HG02798 (cell line): ENCODE data around the gene CGB8.
"Not testable (repeated sequence)": the region's sequence is repeated elsewhere in the genome, so short reads cannot be mapped to it uniquely, and the experiment has no call there.

ENCODE experiments used
- ATAC-seq: cut with Tn5 transposase; IDR thresholded peaks from one replicate; pipeline ENCODE4 v1.9.1; 2021; ENCODE audit warnings: mild to moderate bottlenecking; ENCODE audit not compliant: unreplicated experiment, poor library complexity

The CGB8 gene

DNA sequence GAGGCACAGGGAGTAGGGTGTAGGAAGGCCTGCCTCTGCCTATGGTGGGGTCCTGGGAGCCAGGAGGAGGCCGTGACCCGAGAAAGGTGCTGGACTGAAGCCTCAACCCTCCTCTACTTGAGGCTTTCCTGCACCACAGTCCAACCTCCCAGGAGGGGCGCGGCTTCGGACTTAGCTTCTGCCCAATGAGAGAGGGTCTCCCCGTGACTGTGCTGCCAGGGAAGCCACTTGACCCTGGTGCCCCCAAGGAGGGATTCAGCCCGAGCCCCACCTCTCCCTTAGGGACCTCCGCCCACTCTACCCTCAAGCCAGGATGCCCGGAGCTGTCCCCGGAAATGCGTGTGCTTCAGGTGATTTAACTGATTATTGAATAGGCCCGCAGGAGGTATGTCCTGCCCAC lies at the start of gene CGB8:
TSS of gene CGB8 (minus strand) at position 101 of the 400 bp plus-strand sequence. CDS start 372 bp downstream, outside the sequence.
- ATAC-seq, result not testable (repeated sequence)

- ATAC-seq, result no peak
Observed at GRCh38 chr19:49097453-49098288, 48.8 kb upstream of the CGB8 start.

DNA sequence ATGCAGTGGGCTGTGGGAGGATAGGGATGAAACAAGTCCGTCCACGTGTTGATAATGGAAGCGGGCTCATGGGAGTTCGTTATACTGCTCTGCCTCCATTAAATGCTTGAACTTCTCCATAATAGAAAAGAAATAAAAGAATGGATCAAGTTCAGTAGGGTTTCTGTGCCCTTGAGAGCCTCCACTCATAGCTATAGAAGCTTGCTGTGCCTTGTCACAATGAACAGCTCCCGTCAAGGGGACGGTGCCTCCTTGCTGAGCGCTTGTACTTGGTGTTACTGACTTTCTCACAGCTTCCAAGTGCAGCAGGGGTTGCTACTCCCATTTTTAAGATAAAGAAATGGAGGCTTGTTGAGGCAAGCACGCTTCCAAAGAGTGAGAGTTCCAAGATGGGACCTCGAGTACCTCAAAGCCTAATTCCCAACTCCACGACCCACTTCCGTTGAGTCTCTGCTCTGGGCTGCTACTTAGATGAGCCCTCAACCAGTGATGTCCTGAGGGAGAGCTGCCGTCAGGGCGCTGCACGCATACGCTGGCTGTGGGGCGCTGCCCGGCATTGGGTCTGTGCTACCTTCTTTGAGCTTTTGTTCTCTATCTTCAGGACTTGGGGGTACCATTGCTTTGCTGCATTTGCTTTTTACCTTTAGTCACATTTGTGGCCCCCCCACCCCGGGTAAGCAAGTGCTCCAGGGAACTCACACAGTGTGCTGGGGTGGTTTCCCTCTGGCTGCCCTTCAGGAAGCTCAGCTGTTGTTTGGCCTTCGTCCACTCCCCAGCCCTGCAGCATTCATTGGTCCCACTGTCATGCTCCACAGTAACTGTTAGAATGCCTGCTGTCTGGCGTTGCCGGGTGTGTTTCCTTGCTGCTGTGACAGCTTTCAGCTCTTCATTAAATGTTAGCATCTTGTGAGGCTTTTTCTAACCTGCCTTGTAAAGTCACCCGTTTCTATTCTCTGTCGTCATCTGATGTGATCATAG lies 45.9 kb upstream of the CGB8 start:
- no peak for ATAC-seq

GRCh38 chr19:49092686-49093085 lies 43.8 kb upstream of the CGB8 start:
- no peak for ATAC-seq

GRCh38 chr19:49091391-49092038 lies 42.6 kb upstream of the CGB8 start:
- no peak for ATAC-seq

GRCh38 chr19:49086296-49086695 lies 37.4 kb upstream of the CGB8 start:
- ATAC-seq, result no peak

DNA sequence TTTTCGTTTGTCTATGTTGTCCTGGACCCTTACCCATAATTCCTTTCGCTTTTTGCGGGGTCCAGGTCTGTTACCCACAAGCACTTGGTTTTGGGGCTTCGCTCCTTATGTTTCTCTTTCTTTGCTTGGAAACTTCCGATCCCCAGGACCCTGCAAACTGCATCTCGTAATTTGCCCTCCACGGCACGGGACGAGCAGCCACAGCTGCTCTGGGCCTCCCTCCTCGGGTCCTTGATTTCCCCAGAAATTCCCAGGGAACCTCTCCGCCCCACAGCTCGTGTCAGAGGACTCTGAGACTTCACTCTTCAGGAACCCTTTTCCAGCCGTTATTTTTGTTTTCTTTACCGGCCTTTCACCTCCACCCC lies 36.9 kb upstream of the CGB8 start:
- ATAC-seq, result no peak

- ATAC-seq, result peak; percentile 96
Observed at GRCh38 chr19:49085020-49085867, 36.3 kb upstream of the CGB8 start, which contains the start of gene SNRNP70. SNRNP70 (plus strand) TSS chr19:49085451; CDS start chr19:49086415, 964 bp downstream.

GRCh38 chr19:49084206-49085019 lies 35.5 kb upstream of the CGB8 start:
- ATAC-seq, result no peak

- ATAC-seq, result no peak
Observed at GRCh38 chr19:49081273-49081672, 32.4 kb upstream of the CGB8 start.

GRCh38 chr19:49080392-49080791 lies 31.5 kb upstream of the CGB8 start:
- ATAC-seq, result no peak

GRCh38 chr19:49074869-49075268 lies 26.0 kb upstream of the CGB8 start:
- not testable (repeated sequence) for ATAC-seq

GRCh38 chr19:49073514-49074378 lies 24.8 kb upstream of the CGB8 start:
- no peak for ATAC-seq

DNA sequence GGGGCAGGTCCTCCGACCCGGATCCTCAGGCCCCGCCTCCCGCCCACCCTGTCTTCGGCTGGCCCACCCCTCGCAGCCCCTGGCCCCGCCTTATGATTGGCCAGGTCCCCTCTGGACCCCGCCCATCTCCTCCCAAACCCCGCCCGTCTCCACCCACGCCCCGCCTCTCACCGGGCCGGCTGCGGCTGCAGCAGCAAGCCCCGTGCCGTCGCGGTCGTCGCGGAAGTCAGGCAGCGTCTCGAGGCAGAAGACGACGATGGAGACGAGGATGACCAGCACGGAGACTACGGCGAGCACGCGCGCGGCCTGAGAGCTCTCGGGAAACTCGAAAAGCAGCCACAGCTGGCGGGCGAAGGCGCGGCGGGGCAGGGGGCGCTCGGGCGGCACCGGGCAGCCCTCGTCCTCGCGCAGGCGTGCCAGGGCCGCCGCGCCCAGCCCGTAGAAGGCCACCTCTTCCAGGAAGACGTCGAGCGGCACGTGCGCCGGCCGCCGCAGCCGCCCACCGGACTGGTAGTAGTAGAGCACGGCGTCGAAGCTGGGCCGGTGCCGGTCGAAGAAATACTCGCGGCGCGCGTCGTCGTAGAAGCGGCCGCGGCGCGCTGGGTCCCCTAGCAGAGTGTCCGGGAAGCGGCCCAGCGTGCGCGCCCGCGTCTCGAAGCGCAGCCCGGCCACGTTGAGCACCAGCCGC lies 23.1 kb upstream of the CGB8 start:
- ATAC-seq, result no peak

DNA sequence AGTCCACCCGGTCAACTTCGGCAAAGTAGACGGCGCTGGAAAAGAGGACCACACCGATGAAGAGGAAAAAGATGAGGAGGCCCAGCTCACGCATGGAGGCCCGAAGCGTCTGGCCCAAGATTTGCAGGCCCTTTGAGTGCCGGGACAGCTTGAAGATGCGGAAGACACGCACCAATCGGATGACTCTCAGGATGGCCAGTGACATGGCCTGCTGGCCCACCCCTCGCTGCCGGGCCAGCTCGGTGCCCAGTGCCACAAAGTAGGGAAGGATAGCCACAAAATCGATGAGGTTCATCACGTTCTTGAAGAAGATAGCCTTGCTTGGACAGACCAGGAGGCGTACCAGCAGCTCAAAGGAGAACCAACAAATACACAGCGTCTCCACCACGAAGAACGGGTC lies 21.5 kb upstream of the CGB8 start:
- ATAC-seq, result no peak

DNA sequence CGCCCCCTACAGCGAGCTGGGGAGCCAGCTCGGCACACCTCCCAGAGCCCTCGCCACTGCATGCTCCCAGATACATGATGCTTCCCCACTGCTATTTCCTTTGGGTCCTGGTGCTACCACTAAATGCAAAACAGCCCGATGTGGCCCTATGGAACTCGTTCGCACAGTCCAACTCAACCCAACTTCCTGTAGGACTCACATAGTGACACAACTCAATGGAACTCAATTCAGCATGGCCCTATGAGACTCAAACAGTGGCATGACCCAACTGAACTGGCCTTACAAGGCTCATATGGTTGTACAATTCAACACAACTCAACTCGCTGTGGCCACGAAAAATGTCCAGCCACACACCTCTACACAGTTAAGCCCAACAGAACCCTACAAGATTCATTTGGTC lies 20.1 kb upstream of the CGB8 start:
- no peak for ATAC-seq

GRCh38 chr19:49067554-49067953 lies 18.6 kb upstream of the CGB8 start:
- no peak for ATAC-seq
